ENCODE results near the gene ADAMTS18.

The ADAMTS18 gene

GRCh38 chr16:77396461-77396860, 38.4 kb downstream of the ADAMTS18 start:
- no peak for DNase-seq (ENCODE audit: low read depth in 3 of 3)

DNA sequence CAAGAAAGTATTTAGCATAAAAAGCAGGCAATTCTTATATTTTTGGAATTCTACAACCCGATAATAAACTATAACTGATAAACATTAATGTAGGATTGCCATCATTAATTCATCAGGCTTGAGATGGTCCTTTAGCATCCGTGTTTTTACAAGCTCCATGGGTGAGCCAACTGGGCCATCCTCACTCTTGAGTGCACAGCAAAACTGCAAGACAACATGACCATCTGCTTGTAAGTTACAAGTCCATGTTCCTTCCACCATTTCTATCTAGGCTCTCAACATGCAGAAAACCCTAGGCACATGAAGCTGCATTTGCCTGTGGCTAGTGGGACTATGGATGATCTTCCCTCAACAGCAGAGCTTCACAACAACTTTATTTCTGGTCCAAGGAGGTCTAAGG, 40.1 kb downstream of the ADAMTS18 start:
- no peak for DNase-seq (ENCODE audit: low read depth in 3 of 3)

DNA sequence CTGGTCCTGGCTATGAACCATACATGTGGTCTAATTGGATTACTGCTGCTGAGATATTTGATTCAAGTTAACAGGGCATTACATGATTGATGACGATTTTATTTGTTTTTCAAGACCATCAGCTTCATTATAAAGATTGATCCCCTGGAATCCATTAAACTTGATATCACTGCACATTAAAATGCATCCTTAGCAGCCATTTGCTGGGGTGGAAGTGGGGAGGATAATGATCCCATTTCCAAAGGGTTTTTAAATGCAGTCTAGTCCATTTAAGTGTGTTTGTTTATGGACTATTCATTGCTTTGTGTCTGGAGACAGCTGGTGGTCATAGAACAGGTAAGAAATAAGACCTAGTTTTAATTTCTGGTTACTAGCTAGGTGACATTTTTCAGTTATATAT, 40.9 kb downstream of the ADAMTS18 start:
- DNase-seq (ENCODE audit: low read depth in 3 of 3) = no peak

DNA sequence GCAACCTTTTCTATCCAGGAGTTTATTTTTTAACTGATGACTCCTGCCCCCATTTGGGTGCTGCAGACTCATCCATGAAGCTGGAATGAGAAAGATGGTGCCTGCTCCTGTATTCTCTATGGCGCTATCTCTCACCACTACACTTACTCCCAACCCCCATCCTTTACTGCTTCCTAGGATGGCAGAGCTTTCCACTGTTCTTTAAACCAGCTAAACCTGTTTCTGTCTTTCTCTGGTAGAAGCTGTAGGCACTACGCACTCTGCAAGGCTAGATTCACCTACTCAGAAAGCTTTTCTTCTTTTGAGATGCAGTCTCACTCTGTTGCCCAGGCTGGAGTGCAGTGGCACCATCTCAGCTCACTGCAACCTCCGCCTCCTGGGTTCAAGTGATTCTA, 47.0 kb downstream of the ADAMTS18 start:
- no peak for DNase-seq (ENCODE audit: low read depth in 3 of 3)

DNA sequence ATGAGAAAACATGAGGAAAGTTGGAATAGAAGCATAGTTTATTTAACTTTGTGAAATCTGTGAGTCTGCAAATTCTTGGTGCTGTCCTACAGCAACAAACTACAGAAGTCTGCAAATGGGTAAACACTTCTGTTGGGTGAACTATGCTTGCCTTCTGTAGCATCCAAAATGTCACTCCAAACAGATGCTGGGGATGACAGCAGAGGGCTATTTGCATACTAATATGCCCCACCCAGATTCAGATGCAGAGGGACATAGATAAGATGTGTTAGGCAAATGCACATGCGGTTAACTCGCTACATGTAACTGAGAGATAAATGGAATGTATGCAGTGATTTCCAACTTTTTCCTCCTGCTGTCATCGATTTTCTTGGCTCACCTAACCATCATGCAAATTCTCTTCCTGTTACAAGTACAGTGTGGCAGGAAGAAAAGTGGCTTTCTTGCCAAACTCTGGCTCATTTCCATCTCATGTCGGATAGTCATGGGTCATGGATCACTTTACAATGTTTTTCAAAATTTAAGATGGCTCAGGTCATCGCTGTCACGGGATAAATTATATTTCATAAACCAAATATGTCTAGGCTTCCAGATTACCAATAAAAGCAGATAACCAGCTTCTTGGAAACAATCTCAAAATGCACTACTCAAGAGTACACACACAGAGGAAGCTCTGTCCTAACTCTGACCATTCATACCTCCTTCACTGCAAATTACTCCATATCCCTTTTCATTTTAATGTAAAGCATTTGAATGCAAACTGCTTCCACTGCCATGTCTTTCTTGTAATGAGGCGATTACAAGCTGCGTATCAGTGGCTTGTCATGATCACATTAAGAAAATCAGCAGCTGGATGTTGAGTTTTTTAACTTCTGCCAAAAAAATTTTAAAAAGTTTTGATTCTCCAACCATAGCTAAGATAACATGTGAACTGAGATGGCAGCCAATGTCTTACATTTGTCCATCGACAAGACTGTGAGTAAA, 47.7 kb downstream of the ADAMTS18 start:
- DNase-seq (ENCODE audit: low read depth in 3 of 3) = no peak

GRCh38 chr16:77385481-77385880, 49.4 kb downstream of the ADAMTS18 start:
- no peak for DNase-seq (ENCODE audit: low read depth in 3 of 3)

DNA sequence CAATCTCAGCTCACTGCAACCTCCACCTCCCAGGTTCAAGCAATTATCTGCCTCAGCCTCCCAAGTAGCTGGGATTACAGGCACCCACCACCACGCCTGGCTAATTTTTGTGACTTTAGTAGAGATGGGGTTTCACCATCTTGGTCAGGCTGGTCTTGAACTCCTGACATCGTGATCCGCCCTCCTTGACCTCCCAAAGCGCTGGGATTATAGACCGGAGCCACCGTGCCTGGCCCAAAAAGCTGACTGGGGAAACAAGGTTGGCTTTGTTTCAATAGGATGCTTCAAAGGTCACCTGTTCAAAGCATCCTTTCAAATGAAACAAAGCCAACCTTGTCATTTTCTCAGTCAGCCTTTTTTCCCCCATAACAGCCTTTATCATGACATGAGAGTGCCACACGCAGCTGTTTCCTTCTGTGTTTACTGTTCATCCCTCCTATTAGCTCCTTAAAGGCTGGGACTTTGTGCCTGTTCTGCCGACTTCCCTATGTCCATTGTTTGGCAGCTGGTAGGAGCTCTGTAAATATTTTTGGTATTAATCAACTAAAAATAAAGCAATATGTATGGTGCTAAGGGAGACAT, 51.1 kb downstream of the ADAMTS18 start:
- DNase-seq (ENCODE audit: low read depth in 3 of 3) = no peak

DNA sequence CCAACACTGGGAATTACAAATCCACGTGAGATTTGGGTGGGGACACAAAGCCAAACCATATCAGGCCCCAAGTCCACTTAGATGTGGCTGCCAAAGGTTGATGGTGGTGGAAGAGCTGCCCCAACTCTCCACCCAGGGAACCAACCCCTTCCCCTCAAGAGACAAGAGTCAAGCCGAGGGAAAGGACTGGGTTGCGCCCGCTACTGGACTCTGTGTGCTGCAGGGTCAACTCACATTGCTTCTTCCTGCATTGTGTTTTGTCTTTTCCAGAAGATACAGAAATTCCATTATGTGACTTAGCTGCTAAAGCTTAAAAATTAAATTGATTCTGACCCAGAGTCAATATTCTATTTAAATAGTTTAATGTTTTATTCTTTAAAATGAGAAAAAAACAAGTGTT, 58.5 kb downstream of the ADAMTS18 start:
- DNase-seq (ENCODE audit: low read depth in 3 of 3) = no peak

GRCh38 chr16:77375396-77375795, 59.4 kb downstream of the ADAMTS18 start:
- DNase-seq (ENCODE audit: low read depth in 3 of 3) = no peak

GRCh38 chr16:77374384-77374783, 60.5 kb downstream of the ADAMTS18 start:
- DNase-seq (ENCODE audit: low read depth in 3 of 3) = no peak

GRCh38 chr16:77373726-77374125, 61.1 kb downstream of the ADAMTS18 start:
- no peak for DNase-seq (ENCODE audit: low read depth in 3 of 3)

DNA sequence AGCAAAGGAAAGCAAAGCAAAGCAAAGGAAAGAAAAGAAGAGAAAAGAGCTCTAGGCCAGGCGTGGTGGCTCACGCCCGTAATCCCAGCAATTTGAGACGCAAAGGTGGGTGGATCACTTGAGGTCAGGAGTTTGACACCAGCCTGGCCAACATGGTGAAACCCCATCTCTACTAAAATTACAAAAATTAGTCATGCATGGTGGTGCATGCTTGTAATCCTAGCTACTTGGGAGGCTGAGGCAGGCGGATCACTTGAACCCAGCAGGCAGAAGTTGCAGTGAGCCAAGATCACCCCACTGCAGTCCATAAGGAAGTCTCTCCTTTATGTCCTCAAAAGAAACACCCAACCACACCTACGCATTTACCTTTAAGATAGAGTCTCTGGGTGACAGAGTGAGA, 70.1 kb downstream of the ADAMTS18 start:
- DNase-seq (ENCODE audit: low read depth in 3 of 3) = no peak

DNA sequence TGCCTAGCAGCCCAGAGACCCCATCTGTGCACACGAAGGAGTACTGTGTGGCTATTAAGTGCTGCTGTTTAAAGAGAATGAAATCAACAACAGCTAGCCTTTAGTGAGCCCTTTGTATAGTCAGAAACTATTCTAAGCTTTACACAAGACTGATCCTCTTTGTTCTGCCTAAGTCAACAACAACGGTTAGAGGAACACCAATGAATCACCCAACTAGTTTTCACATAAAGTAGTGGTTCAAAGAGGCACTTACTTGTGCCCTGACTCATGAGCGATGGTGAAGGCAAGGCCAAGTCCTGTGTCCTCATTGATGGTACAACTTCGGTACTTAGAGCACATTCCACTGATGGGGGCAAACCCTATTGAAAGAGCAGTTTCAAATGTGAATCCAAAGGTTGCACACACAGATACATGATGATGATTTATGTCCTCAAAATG, 75.8 kb downstream of the ADAMTS18 start:
- no peak for DNase-seq (ENCODE audit: low read depth in 3 of 3)

DNA sequence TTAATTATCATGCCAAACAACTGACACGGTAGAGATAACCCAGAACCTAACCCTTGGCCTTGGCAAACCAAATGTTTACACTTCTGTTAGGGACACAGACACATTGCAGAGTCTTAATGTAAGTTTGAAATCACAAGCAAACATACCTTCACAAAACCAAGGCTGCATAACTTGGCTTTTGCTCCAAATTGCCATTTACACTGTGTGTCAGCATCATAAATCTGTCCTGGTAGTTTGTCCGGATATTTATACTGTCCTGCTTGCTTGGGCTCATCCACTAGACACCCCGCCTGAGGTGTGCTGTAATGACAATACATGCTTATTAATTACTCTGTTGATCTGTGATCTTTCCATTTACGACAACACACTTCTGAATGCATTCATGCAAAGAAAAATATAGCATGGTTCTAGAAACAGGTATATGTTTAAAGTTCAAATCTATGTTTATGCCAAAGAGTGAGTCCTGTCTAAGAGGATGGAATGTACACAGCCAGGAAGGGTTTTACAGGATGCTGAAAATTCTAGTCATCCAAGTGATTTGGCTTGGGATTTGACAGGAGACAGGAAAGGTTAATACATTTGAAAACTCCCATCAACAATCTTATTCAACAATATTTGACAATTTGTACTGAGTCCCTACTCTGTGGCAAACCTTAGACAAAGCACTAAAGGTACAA, 81.1 kb downstream of the ADAMTS18 start:
- DNase-seq (ENCODE audit: low read depth in 3 of 3) = no peak

DNA sequence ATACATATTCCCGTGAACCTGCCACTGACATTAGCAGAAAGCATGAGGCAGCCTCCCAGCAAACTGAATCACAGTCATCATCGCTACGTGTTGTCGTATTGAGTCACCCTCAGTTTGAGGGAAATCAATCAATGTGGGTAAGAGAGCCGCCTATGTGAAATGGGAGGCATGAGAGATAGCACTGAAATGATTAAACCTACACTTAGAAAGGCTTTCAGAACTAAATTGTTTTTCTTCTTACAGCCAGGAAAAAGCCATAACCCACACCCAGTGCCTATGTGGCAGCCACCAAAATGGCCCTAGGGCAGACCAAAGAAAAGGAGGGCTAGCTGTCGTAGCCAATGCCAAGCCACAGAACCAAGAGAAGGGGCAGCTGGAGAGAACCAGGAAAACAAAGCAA, 90.5 kb downstream of the ADAMTS18 start:
- no peak for DNase-seq (ENCODE audit: low read depth in 3 of 3)

GRCh38 chr16:77336637-77337036, 98.2 kb downstream of the ADAMTS18 start:
- DNase-seq (ENCODE audit: low read depth in 3 of 3) = no peak

- DNase-seq (ENCODE audit: low read depth in 3 of 3) = no peak
Observed at GRCh38 chr16:77335652-77336234, 99.1 kb downstream of the ADAMTS18 start.

- no peak for DNase-seq (ENCODE audit: low read depth in 3 of 3)
Observed at GRCh38 chr16:77332792-77333191, 102.0 kb downstream of the ADAMTS18 start.

- DNase-seq (ENCODE audit: low read depth in 3 of 3) = no peak
Observed at GRCh38 chr16:77331802-77332586, 102.8 kb downstream of the ADAMTS18 start.

GRCh38 chr16:77331043-77331442, 103.8 kb downstream of the ADAMTS18 start:
- no peak for DNase-seq (ENCODE audit: low read depth in 3 of 3)

DNA sequence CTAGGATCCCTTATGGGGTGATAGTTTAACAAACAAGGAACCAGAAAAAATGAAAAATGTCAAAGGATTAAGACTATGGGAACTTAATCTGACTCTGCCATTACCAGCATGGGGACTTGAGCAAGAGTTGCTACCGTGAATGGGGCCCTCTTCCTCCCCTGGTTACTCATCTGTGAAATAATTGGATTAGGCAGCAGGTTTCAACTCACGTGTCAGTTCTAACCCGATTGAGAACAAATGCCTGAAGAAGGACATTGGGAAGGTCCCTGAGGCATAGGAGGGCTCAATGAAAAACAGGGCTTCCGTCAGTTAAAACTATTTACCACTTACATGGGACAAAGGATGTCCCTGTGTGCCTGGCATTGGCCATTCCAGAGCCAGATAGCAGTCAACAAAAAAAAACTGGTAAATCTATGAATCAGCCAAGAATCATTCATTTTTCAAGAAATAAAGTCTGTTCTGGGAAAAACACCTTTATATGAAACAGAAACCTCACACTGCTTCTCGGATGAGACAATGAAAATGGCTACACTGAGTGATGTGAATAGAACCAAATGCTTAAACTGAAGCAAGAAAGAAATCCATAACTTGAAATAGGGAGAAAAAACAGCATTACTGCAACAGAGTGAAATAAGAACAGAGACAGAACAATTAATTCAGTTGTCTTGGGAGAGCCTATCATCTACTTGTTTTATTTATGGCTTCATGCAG, 104.3 kb downstream of the ADAMTS18 start:
- no peak for DNase-seq (ENCODE audit: low read depth in 3 of 3)
